Panc1 (cell line): Measurements from ENCODE around the gene ECHS1.

Source experiments
- CTCF ChIP-seq: fragments of 450-650 bp; IDR thresholded peaks from 2 replicates; pipeline ENCODE4 v1.5.1; 2017; ENCODE audit warnings: mild to moderate bottlenecking
- SIN3A ChIP-seq: IDR thresholded peaks from 2 replicates; pipeline ENCODE4 v1.6.1; 2012; ENCODE audit warnings: low read depth, mild to moderate bottlenecking, low read length, moderate library complexity, borderline replicate concordance; ENCODE audit not compliant: insufficient read depth

DNA sequence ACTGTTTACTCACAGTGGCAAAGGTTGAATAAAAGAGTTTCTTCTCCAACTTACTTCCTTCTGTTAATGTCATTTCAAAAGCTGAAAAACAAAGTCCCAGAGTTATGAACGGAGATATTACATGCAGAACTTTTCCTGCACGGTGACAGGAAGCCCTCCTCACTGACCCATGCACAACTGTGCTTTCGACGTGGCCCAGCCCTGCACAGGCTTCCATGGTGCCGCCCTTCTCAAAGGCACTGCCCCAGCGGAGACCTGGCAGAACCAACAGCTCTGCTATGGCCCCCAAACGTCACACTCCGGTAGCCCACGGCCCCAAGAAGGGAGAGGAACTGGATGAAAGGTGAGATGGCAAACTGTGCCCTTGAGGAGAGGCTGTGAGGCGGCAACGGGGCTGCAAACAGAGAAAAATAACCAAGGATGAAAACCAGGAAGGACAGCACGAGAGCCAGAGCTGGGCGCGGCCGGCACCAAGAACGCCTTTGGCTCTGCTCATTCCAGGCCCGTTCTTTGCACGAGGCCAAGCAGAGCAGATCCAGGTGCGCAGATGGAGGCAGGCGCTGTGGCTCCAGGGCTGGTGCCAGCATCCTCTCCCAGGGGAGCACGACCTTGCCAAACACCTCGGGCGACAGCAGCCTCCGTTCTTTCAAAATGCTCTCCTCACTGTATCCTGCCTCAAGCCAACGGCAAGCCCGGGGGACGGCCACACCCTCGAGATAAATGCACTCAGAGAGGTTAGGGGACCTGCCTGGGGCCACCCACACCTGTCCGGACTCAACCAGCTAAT, 8.3 kb downstream of the ECHS1 start:
- TF ChIP-seq CTCF (no peak), SIN3A (no peak)
